Fibroblast of gingiva (primary cell): ENCODE data around the gene CGB2.
"Not testable (repeated sequence)": the region's sequence is repeated elsewhere in the genome, so short reads cannot be mapped to it uniquely, and the experiment has no call there.

Experiments
- DNase-seq: peaks from one replicate; pipeline ENCODE4 v3.0.0-alpha.2; 2011; ENCODE audit warnings: low read depth

CGB2 gene

GRCh38 chr19:49038111-49038510, 6.4 kb downstream of the CGB2 start:
- not testable (repeated sequence) for DNase-seq

- not testable (repeated sequence) for DNase-seq
Observed at GRCh38 chr19:49038557-49039276, 7.0 kb downstream of the CGB2 start.

- DNase-seq: not testable (repeated sequence)
Observed at GRCh38 chr19:49039736-49040135, 8.0 kb downstream of the CGB2 start.

- no peak for DNase-seq
Observed at GRCh38 chr19:49042177-49042576, 10.5 kb downstream of the CGB2 start.

GRCh38 chr19:49042666-49043065, 11.0 kb downstream of the CGB2 start:
- not testable (repeated sequence) for DNase-seq

GRCh38 chr19:49043548-49043947, 11.9 kb downstream of the CGB2 start, which contains the start of gene CGB5:
Gene CGB5, plus strand, starts transcription at chr19:49043848. Its CDS starts 362 bp downstream, at chr19:49044210.
- not testable (repeated sequence) for DNase-seq

GRCh38 chr19:49049011-49049410, 17.3 kb downstream of the CGB2 start, which contains the start of gene CGB8:
Gene CGB8, minus strand, starts transcription at chr19:49049111. Its CDS starts 372 bp downstream, at chr19:49048739.
- DNase-seq: not testable (repeated sequence)

- DNase-seq: not testable (repeated sequence)
Observed at GRCh38 chr19:49049834-49050233, 18.1 kb downstream of the CGB2 start.

GRCh38 chr19:49050376-49051033, 18.8 kb downstream of the CGB2 start:
- DNase-seq: not testable (repeated sequence)

- DNase-seq: peak; percentile 6
Observed at GRCh38 chr19:49056101-49056901, 24.6 kb downstream of the CGB2 start.

- DNase-seq: not testable (repeated sequence)
Observed at GRCh38 chr19:49056902-49057596, 25.4 kb downstream of the CGB2 start.

GRCh38 chr19:49057636-49058234, 26.0 kb downstream of the CGB2 start, which contains the start of gene CGB7:
Gene CGB7, minus strand, starts transcription at chr19:49057749. Its CDS starts 2,374 bp downstream, at chr19:49055375.
- DNase-seq: peak; percentile 17

- no peak for DNase-seq
Observed at GRCh38 chr19:49058562-49058961, 26.9 kb downstream of the CGB2 start.

GRCh38 chr19:49059053-49059452, 27.4 kb downstream of the CGB2 start:
- no peak for DNase-seq

- no peak for DNase-seq
Observed at GRCh38 chr19:49061000-49061399, 29.3 kb downstream of the CGB2 start.

- DNase-seq: no peak
Observed at GRCh38 chr19:49061445-49061844, 29.8 kb downstream of the CGB2 start.

- DNase-seq: no peak
Observed at GRCh38 chr19:49064029-49064629, 32.4 kb downstream of the CGB2 start.

- no peak for DNase-seq
Observed at GRCh38 chr19:49064768-49065611, 33.3 kb downstream of the CGB2 start, which contains the start of gene NTF4. Gene NTF4, minus strand, starts transcription at chr19:49064818. Its CDS starts 2,821 bp downstream, at chr19:49061997.

GRCh38 chr19:49065905-49066512, 34.3 kb downstream of the CGB2 start:
- DNase-seq: no peak
